ENCODE results near the gene POU2F2.

Gene POU2F2

DNA sequence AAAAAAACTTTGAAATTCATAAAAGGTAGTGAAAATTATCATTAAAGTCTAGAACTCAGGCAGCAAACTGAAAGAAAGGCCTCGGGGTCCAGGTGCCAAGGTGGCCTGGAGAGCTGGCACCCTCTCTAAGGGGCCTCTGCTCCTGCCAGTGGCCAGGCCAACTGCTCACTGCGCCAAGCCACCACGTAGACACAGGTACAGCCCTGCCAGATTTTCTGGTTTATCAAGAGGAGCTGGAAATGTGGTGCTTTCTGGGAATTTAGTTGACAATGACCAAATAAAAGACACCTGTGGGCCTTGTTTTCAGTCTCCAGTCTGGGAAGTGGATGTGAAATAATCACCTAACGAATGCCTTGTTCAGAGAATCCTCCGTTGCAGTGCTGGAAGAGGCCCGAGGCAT, 33.5 kb downstream of the POU2F2 start:
- no peak for DNase-seq

DNA sequence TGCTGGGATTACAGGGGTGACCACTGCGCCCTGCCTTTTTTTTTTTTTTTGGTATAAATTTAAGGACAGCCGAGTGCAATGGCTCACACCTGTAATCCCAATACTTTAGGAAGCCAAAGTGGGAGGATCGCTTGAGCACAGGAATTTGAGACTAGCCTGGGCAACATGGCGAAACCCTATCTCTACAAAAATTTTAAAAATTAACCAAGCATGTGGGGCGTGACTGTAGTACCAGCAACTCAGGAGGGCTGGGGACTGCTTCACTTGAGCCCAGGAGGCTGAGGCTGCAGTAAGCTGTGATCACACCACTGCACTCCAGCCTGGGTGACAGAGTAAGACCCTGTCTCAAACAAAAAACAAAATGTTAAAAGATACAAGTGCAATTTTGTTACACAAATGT, 34.8 kb downstream of the POU2F2 start:
- DNase-seq, result no peak

DNA sequence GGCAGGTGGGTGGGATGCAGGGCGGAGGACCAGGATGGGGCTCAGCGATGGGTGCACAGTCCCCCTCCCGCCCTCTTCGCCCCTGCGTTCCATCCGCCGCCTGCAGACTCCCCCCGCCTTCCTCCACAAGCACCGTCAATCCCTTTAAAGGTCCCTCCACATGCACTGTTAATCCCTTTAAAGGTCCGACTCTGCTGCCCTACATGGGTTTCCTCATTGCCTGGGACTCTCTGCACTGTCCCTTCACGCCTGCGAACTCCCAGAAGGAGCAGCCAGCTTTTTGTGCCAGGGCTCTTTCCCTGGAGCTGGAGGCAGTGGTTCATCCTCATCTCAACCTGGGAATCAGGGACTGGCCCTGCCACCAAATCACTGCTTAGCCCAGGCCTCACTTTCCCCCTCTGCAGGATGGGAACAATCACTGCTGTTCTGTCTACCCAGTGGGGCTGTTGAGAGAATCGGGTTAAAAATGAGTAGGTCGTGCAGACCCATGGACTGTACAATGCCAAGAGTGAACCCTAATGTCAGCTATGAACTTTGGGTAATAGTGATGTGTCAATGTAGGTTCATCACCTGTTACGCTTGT, 35.9 kb downstream of the POU2F2 start:
- no peak for DNase-seq

DNA sequence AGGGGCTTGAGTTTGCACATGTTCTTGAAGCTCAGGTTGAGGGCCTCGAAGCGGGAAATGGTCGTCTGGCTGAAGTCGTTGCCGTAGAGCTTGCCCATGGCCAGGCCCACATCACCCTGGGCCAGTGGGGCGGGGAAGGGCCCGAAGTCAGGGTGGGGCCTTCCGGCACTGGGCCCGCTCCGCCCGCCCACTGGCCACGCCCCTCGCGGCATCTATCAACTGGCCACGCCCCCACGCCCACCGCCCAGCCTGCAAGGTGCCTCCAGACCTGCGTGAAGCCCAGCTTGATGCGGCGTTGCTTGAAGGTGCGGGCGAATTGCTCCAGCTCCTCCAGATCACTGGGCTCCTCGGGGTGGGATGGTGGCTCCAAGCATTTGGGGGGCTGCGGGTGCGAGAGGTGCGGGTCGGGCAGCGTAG, 36.4 kb downstream of the POU2F2 start:
- DNase-seq, result no peak

DNA sequence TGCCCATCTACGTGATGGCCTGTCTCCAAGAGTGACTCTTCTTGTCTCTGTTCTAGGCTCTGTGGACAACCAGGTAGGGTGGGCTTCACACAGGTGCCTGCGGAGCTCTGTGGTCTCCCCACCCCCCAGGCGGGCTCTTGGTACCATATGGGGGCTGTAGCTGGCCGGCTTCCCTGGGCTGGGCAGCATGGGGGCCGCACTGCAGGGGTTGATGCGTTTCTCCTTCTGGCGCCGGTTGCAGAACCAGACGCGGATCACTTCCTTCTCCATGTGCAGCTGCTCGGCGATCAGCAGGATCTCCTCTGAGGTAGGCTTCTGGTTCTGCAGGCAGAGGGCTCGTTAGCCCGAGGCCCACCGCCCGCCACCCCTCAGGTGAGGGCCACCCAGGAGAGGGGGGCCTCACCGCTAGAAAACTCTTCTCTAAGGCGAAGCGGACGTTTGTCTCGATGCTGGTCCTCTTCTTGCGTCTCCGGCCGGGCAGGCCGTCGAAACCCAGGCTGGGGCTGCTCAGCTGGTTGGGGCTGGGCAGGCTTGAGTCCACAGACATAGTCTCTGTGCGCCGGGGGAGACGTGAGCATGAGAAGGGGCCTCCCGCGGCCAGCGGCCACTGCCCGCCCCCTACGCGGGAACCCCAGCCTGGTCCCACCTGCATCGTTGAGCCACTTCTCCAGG, 37.0 kb downstream of the POU2F2 start:
- DNase-seq, result no peak

DNA sequence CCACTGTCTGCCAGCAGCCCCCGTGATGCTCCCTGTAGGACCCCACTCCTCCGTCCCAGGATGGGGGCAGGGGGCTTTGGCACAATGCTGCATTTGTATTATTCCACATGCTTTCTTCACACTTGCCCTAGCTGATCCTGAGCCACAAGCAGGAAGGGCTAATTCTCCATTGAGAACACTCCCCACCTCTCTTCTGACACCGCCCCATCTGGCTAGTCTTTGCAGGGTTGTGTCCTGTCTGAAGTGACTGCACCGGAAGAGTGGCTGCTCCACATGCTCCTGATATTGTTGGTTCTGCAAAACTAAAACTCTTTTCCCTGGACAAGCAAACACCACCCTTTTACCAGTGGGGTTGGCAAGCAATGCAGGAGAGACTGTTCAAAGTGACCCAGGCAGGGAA, 38.3 kb downstream of the POU2F2 start:
- DNase-seq, result no peak

DNA sequence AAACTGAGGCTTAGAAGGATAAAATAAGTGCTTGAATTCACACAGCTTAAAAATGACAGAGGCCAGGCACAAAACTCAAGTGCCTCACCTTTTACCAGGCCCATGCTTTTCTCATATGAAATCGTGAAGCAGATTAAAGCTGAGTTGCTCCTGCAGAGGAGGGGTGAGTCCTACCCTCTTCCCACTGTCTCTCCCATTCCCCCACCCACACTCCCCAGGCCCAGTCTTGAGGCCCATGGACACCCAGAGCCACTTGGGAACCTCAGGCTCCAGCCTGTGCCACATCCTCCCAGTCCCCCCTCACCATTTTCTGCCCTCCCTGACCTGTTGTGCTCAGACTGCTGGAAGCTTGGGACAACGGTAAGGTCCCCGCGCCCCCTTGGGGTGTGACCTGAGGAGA, 38.7 kb downstream of the POU2F2 start:
- DNase-seq, result no peak

DNA sequence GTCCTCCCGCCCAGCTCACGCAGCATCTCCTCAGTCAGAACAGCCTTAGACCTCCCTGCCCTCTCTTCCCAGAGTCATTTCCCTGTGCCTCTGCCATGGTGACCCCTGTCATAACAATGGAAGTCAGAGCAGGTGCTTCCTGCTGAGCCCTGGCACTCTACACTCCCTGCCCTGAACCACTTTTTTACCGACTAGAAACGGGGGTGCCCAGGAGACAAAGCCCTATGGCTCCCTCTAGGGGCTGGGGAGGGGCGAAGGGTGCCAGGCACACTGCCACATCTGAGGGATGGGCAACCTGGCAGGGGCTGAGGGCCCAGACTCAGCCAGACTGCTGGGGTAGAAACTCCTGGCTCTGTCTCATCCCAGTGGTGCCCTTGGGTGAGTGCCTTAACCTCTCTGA, 39.9 kb downstream of the POU2F2 start:
- peak; percentile 68 for DNase-seq

DNA sequence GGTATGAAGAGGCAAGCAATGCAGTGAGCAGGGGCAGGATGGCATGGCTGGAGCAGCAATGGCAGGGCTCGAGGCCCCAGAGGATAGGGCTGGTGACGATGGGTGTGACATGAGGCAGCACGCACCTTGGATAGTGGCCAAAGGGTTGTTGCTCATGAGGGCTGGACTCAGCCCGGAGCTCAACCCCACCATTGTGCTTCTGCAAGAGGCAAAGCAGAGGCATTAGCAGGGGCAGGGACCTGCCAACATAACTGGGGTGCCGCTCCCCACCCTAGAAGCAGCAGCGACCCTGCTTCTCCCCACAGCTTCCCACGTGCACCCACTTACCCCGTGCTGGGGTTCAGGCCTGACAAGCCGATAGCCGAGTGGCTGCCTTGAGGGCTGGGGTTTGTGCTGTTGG, 40.5 kb downstream of the POU2F2 start:
- DNase-seq, result peak; percentile 10

DNA sequence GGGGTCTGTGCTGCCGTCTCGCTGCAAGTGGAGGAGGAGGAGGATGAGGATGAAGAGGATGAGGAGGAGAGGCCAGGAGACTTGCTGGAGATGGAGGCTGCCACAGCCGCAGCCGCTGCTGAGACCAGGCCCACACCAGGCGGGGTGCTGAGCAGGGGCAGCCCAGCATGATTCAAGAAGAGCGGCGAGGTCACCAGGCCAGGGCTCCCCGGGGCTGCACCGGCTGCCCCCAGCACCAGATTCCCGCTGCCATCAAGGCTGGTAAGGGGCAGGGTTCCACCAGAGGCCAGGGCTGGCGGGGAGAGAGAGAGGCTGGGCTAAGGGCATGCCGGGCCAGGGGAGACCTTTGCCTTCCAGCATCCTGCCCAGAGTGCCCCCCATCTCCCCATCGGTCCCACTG, 40.9 kb downstream of the POU2F2 start:
- no peak for DNase-seq

DNA sequence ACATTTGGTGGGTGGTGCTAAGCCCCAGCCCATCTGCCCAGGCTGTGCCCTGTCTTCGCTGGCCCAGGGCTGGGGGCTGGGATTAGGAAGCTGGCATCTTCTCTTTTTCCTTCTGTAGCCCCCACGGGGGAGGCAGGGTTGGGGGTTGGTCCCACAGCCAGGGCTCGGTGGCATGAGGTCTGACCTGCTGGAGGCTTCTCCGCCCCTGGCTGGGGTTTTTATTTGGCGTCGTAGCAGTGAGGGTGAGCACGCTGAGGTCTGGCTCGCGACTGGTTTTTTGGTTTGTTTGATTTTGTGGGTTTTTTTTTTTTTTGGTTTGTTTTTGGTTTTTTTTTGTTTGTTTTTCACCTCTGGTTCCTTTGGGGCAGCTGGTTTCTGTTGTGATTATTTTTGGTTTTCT, 41.6 kb downstream of the POU2F2 start:
- peak; percentile 71 for DNase-seq

DNA sequence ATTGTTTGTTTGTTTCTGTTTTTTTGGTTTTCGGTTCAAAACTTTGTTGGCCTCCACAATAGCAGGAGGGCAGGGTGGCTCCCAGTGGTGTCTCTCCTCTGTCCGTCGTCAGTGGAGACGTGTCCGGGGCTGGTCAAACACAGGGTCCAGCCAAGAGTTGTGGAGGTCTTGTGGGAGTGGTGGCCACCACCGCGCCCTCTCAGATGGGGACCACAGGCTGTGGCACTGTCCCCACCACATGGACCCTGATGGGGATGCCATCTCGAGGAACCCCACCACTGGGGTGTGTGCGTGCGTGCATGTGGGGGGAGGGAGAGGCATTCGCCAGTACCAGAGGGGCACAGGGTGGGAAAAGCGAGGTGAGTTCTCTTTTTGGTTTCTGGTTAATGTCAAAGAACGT, 42.5 kb downstream of the POU2F2 start:
- no peak for DNase-seq

DNA sequence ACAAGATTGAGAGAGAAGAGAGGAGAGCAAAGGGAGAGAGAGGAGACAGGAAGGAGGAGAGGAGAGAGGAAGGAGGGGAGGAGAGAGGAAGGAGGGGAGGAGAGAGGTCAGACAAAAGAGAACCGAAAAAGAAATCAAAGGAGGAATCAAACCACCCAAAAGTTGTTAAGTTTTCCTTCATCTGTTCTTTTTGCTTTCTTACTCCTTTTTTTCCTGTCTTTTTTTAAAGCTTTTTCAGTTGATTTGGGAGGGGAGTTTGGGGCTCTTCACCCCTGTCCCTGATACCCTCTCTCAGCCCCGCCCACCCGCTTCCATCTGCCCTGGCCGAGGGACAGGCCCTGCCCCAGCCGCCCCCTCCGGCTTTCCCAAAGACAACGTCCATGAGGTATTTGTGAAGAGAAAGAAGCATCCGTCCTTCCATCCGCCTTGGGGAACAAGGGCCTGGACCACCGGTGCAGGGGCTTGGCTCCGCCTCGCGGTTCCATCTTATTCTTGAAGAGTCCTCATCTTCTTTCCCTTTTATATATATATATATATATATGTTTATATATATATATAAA, 43.0 kb downstream of the POU2F2 start:
- DNase-seq, result no peak

DNA sequence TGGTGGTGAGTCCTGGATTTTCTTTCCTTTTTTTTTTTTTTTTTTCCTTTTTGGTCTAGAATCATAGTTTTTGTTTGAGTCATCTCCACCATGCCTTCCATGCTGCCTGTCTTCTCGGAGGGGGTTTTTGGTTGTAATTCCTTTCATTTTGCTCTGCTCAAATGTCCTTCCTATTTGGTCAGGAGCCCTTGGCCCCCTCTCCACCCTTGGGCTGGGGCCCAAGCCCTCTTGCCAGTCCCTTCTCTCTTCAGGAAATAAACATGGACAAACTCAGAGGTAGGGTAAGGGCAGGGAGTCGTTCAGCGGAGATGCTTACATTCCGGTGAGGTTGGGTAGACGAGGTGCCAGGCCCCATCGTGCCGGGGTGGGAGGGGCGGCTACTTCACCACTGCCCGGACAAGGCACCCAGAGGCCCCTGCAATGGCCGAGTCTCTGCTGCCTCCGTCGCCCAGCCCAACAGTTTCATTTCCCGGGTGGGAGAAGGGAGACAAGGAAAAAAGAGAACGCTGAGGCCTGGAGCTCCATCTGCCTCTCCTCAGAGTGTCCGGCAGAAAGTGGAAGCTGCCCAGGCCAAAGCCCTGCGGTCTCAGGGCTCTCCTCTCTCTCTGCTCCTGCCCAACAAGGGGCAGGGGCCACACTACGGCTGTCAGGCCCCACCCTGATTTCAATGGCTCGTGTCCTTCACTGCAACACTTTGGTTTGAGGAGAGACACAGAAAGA, 43.6 kb downstream of the POU2F2 start:
- DNase-seq, result no peak

DNA sequence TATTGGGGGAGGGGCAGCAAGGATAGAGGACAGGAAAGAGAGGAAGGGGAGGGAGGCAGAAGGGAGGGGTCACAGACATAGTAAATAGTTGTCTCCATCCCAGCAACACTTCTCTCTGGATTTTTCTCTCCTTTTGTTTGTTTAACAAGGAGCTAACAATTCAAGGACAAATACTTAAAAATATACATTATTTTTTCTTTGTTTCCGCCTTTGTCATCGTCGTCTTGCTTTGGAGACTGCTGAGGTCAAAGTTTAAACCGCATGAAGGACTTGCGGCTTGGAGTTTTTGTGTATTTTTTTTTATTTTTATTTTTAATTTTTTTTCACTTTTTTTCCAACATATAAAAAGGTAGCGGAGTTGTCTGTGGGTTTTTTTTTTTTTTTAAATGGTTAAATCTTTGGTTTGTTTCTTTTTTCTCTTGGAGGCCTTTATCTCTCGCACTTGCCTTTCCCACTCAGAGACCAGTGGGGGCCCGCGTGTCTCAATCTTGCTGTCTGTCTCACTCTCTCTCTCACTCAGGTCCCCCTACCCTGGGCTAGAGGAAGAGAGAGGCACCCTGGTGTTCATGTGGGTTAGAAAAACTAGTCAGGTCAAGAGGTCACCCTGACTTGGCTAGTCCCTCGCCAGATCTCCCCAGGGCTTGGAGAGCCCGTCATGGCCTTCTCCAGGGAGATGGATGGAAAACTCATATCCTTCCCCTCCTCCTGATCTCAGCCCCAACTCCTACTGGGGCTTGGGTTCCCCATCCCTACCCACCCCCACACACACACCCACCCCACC, 45.3 kb downstream of the POU2F2 start:
- DNase-seq, result no peak

DNA sequence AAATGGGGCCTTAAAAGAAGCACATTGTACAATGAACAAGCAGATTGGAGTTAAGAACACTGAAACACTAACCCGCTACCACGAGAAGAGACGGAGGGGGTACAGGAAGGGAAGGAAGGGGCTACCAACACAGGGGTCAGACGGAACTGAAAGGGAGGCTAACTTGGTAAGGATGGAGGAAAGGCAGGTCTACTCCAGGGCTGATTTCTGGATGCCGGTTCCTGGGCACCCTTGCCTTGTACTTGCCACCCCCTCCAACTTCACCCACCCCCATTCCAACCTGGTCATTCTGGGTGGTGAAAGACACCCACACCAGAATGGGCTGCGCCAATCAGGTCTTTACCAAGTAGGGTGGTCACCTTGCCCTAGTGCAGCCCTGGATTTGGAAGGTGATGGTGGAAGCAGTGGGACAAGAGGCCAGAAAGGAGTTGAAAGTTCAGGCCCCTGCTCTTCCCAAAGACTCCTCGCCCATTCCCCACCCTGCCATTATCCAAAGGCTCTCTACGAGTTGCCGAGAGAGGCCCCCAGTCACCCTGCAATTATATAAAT, 46.0 kb downstream of the POU2F2 start:
- DNase-seq, result no peak

DNA sequence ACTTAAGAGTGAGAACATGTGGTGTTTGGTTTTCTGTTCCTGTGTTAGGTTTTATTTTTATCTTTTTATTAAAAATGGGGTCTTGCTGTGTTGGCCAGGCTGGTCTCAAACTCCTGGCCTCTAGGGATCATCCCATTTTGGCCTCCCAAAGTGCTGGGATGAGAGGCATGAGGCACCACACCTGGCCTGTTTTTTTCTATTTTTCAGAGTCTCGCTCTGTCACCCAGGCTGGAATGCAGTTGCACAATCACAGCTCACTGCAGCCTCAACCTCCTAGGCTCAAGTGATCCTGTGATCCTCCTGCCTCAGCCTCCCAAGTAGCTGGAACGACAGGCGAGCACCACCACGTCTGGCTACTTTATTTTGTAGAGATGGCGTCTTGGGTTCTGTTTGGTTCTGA, 48.7 kb downstream of the POU2F2 start:
- DNase-seq, result no peak

DNA sequence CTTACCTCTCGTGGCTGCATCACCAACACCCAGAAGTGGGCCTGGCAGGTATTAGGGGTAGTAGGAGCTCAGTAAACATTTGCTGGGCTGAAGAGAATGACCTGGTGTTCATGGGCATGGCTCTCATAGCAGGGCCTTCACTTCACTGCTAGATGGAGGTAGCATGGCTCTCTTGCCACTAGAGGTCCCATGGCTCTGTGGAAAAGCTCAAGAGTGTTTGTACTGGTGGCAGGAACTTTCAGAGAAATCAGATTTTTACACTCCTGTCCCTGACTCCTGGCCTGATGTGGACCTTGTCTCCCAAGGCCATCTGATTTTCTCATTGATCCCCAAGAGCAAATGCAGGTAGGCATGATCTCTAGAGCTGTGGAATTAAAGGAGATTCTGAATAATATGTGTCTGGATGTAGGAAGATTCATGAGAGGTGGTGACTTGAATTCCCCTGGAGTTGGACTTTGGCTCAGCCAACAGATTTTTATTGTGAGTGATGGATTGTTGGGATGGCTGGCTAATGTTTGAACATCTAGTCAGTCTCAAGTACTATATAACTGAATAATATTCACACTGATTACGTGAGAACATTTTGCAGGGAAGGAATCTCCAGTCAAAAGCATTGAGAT, 50.6 kb downstream of the POU2F2 start:
- DNase-seq, result peak; percentile 38

DNA sequence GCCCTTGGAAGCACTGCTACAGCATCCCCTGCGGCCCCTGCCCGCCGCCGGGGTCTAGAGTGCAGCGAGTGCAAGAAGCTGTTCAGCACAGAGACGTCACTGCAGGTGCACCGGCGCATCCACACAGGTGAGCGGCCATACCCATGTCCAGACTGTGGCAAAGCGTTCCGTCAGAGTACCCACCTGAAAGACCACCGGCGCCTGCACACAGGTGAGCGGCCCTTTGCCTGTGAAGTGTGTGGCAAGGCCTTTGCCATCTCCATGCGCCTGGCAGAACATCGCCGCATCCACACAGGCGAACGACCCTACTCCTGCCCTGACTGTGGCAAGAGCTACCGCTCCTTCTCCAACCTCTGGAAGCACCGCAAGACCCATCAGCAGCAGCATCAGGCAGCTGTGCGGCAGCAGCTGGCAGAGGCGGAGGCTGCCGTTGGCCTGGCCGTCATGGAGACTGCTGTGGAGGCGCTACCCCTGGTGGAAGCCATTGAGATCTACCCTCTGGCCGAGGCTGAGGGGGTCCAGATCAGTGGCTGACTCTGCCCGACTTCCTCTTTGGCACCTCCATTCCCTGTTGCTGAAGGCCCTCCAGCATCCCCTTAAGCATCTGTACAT, 51.4 kb downstream of the POU2F2 start:
- DNase-seq, result no peak

DNA sequence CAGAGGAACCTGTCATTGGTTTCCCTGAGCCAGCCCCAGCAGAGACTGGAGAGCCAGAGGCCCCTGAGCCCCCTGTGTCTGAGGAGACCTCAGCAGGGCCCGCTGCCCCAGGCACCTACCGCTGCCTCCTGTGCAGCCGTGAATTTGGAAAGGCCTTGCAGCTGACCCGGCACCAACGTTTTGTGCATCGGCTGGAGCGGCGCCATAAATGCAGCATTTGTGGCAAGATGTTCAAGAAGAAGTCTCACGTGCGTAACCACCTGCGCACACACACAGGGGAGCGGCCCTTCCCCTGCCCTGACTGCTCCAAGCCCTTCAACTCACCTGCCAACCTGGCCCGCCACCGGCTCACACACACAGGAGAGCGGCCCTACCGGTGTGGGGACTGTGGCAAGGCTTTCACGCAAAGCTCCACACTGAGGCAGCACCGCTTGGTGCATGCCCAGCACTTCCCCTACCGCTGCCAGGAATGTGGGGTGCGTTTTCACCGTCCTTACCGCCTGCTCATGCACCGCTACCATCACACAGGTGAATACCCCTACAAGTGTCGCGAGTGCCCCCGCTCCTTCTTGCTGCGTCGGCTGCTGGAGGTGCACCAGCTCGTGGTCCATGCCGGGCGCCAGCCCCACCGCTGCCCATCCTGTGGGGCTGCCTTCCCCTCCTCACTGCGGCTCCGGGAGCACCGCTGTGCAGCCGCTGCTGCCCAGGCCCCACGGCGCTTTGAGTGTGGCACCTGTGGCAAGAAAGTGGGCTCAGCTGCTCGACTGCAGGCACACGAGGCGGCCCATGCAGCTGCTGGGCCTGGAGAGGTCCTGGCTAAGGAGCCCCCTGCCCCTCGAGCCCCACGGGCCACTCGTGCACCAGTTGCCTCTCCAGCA, 52.1 kb downstream of the POU2F2 start:
- DNase-seq, result no peak

DNA sequence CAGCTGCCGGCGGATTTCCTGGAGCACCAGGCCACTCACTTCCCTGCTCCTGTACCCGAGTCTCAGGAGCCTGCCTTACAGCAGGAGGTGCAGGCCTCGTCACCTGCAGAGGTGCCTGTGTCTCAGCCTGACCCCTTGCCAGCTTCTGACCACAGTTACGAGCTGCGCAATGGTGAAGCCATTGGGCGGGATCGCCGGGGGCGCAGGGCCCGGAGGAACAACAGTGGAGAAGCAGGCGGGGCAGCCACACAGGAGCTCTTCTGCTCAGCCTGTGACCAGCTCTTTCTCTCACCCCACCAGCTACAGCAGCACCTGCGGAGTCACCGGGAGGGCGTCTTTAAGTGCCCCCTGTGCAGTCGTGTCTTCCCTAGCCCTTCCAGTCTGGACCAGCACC, 53.0 kb downstream of the POU2F2 start:
- no peak for DNase-seq
